SK-N-SH (cell line): ENCODE data around the gene ADAP1. TPM values are rescaled to one million over a fixed set of nuclear protein-coding genes. Genes with fewer than 3 reads are reported as not detected.

ENCODE experiments used
- CTCF ChIA-PET: fragments of 300-600, 350-600 bp; formaldehyde crosslinking; extraction: SDS; loops from one replicate; lab custom pipeline; 2021; lab: Yijun Ruan, JAX
- POLR2A ChIA-PET: fragments of 350-600 bp; sonication (Branson Sonifier 250); formaldehyde crosslinking; extraction: SDS; loops from one replicate; lab custom pipeline; 2020; ENCODE audit warnings: antibody characterized with exemption, inconsistent platforms; lab: Yijun Ruan, JAX
- DNase-seq: peaks from one replicate; pipeline ENCODE4 v3.0.0; 2012
- H2AFZ ChIP-seq: fragments of 200-600 bp; sonication (generic); 2 replicates; pipeline ENCODE4 v1.8.1; 2016; ENCODE audit warnings: antibody characterized with exemption, mild to moderate bottlenecking, low read depth
- H3F3A ChIP-seq: fragments of 200-600 bp; sonication (generic); replicated peaks from 2 replicates; pipeline ENCODE3; 2016; ENCODE audit warnings: antibody characterized with exemption, mild to moderate bottlenecking; ENCODE audit not compliant: insufficient read depth
- H3K27ac ChIP-seq, 2 experiments: fragments of 200-500 bp in 1 of 2; fragments of 200-600 bp in 1 of 2; sonication (Bioruptor generic) in 1 of 2; sonication (generic), shearing (Covaris generic) in 1 of 2; 2 replicates each; pipeline versions ENCODE4 v1.5.1 to v1.6.1; 2014 to 2016; ENCODE audit warnings: low read depth in 2 of 2, inconsistent platforms in 1 of 2, low read length in 1 of 2, mild to moderate bottlenecking in 1 of 2, mixed read lengths in 1 of 2
- H3K27me3 ChIP-seq: fragments of 200-600 bp; sonication (generic), shearing (Covaris generic); 2 replicates; pipeline ENCODE4 v1.6.1; 2016; ENCODE audit warnings: mixed run types; ENCODE audit not compliant: insufficient read depth
- H3K36me3 ChIP-seq, 2 experiments: fragments of 200-500 bp in 1 of 2; fragments of 200-600 bp in 1 of 2; sonication (Bioruptor generic) in 1 of 2; sonication (generic) in 1 of 2; replicated peaks in 1 of 2; 2 replicates each; pipeline versions ENCODE3 to v1.5.1; 2014 to 2016; ENCODE audit warnings: low read length in 1 of 2, mild to moderate bottlenecking in 1 of 2; ENCODE audit not compliant: insufficient read depth in 2 of 2, control insufficient read depth in 1 of 2
- H3K4me1 ChIP-seq, 2 experiments: fragments of 200-500 bp in 1 of 2; fragments of 200-600 bp in 1 of 2; sonication (Bioruptor generic) in 1 of 2; sonication (generic), shearing (Covaris generic) in 1 of 2; 2 replicates each; pipeline versions ENCODE4 v1.5.1 to v1.6.1; 2014 to 2016; ENCODE audit warnings: low read depth in 1 of 2, low read length in 1 of 2, mixed run types in 1 of 2; ENCODE audit not compliant: insufficient read depth in 2 of 2, control insufficient read depth in 1 of 2
- H3K4me2 ChIP-seq: fragments of 200-600 bp; sonication (generic), shearing (Covaris generic); 2 replicates; pipeline ENCODE4 v1.6.1; 2017; ENCODE audit warnings: mixed run types
- H3K4me3 ChIP-seq, 2 experiments: fragments of 200-500 bp in 1 of 2; fragments of 200-600 bp in 1 of 2; sonication (Bioruptor generic) in 1 of 2; sonication (generic), shearing (Covaris generic) in 1 of 2; 2 replicates each; pipeline versions ENCODE4 v1.5.1 to v1.8.1; 2014 to 2016; ENCODE audit warnings: low read depth in 2 of 2, inconsistent platforms in 1 of 2, low read length in 1 of 2, mild to moderate bottlenecking in 1 of 2, mixed read lengths in 1 of 2, moderate library complexity in 1 of 2
- H3K79me2 ChIP-seq: fragments of 200-600 bp; sonication (generic); 2 replicates; pipeline ENCODE4 v1.8.1; 2017; ENCODE audit warnings: mild to moderate bottlenecking; ENCODE audit not compliant: insufficient read depth
- H3K9ac ChIP-seq: fragments of 200-600 bp; sonication (generic); 2 replicates; pipeline ENCODE4 v1.6.1; 2017; ENCODE audit warnings: mixed run types
- H3K9me2 ChIP-seq: fragments of 200-600 bp; sonication (generic); 2 replicates; pipeline ENCODE4 v1.6.1; 2017; ENCODE audit warnings: mixed run types
- H3K9me3 ChIP-seq: fragments of 200-600 bp; sonication (generic); 2 replicates; pipeline ENCODE4 v1.6.1; 2017; ENCODE audit warnings: mixed run types, mild to moderate bottlenecking, moderate library complexity
- H4K20me1 ChIP-seq: fragments of 200-600 bp; sonication (generic); 2 replicates; pipeline ENCODE4 v1.6.1; 2017; ENCODE audit warnings: mild to moderate bottlenecking, mixed run types; ENCODE audit not compliant: insufficient read depth
- CHD2 ChIP-seq: fragments of 150-350 bp; IDR thresholded peaks from 2 replicates; pipeline ENCODE4 v1.6.1; 2018; ENCODE audit warnings: low read length; ENCODE audit not compliant: partially characterized antibody
- EZH2phosphoT487 ChIP-seq: fragments of 200-600 bp; sonication (generic); IDR thresholded peaks from 2 replicates; pipeline ENCODE4 v1.6.1; 2017; ENCODE audit warnings: low read depth, mixed run types, mild to moderate bottlenecking, antibody characterized with exemption, moderate library complexity, borderline replicate concordance
- FOSL2 ChIP-seq: IDR thresholded peaks from 2 replicates; pipeline ENCODE4 v1.4.0; 2012; ENCODE audit warnings: low read depth, mild to moderate bottlenecking, moderate library complexity, borderline replicate concordance
- GABPA ChIP-seq: IDR thresholded peaks from 2 replicates; pipeline ENCODE4 v1.4.0; 2012; ENCODE audit warnings: low read depth, mild to moderate bottlenecking
- GATA2 ChIP-seq: sonication (generic); formaldehyde crosslinking; IDR thresholded peaks from 2 replicates; pipeline ENCODE4 v1.5.0; 2020; ENCODE audit warnings: mild to moderate bottlenecking, missing genetic modification reagents
- IRF3 ChIP-seq: fragments of 150-350 bp; IDR thresholded peaks from 2 replicates; pipeline ENCODE4 v1.6.1; 2016; ENCODE audit warnings: mild to moderate bottlenecking, low read depth, low read length
- JUND ChIP-seq: IDR thresholded peaks from 2 replicates; pipeline ENCODE4 v1.4.0; 2012
- MAX ChIP-seq: IDR thresholded peaks from 2 replicates; pipeline ENCODE4 v1.4.0; 2012; ENCODE audit warnings: low read depth
- POLR2AphosphoS5 ChIP-seq: IDR thresholded peaks from 2 replicates; pipeline ENCODE4 v1.6.1; 2012; ENCODE audit warnings: low read depth, low read length
- RAD21 ChIP-seq: IDR thresholded peaks from 2 replicates; pipeline ENCODE4 v1.6.1; 2012; ENCODE audit warnings: mild to moderate bottlenecking, low read length
- RCOR1 ChIP-seq: fragments of 150-350 bp; IDR thresholded peaks from 2 replicates; pipeline ENCODE4 v1.6.1; 2017; ENCODE audit warnings: antibody characterized with exemption, low read length
- REST ChIP-seq: IDR thresholded peaks from 2 replicates; pipeline ENCODE4 v1.6.1; 2012; ENCODE audit warnings: mild to moderate bottlenecking, low read depth, low read length, moderate library complexity
- RFX5 ChIP-seq: IDR thresholded peaks from 2 replicates; pipeline ENCODE4 v1.6.1; 2012; ENCODE audit warnings: mild to moderate bottlenecking, improper control_type of control experiment, low read length
- RXRA ChIP-seq: IDR thresholded peaks from 2 replicates; pipeline ENCODE4 v1.4.0; 2012; ENCODE audit warnings: low read depth, mild to moderate bottlenecking, borderline replicate concordance
- SIN3A ChIP-seq: IDR thresholded peaks from 2 replicates; pipeline ENCODE4 v1.6.1; 2012; ENCODE audit warnings: low read depth, mild to moderate bottlenecking, low read length, moderate library complexity, borderline replicate concordance
- SMC3 ChIP-seq: IDR thresholded peaks from 2 replicates; pipeline ENCODE4 v1.6.1; 2012; ENCODE audit warnings: low read depth, low read length, improper control_type of control experiment
- ZBTB33 ChIP-seq: IDR thresholded peaks from 2 replicates; pipeline ENCODE4 v1.4.0; 2012; ENCODE audit warnings: low read depth, borderline replicate concordance
- WGBS: methylation state at CpG from one replicate; pipeline ENCODE4 v1.1.6; 2017; ENCODE audit warnings: low lambda C conversion rate; 5-methylcytosine and 5-hydroxymethylcytosine counted together
- polyA plus RNA-seq, 3 experiments: library from polyadenylated mRNA; depleted of rRNA; stranded (reverse); fragments of >200 nt; gene quantifications; 2 replicates each; pipeline ENCODE4 v1.2.3, GENCODE V29; 2012

The ADAP1 gene
- polyA plus RNA-seq, 1 of the 3 experiments (the other 2 are of a cell fraction), result 3.2 TPM

- Histone ChIP-seq H3K9me2 (no peaks in the 10 kb centered on the region), H3K4me3 (no peak overlapping the region), H3K27me3 (no peaks in the 10 kb centered on the region), H3F3A (peaks cover 10% of the 10 kb centered on the region), H3K4me1 (peaks cover 3 to 12% of the 10 kb centered on the region in 2 experiments; a peak in 2 of 4 replicates), H3K9ac (no peak overlapping the region), H3K36me3 (peaks cover 0 to 9% of the 10 kb centered on the region in 2 experiments), H3K79me2 (no peaks in the 10 kb centered on the region), H2AFZ (no peak overlapping the region), H4K20me1 (peaks cover 4% of the 10 kb centered on the region; the same call in 1 of the 2 replicates), H3K27ac (no peak overlapping the region), H3K9me3 (no peaks in the 10 kb centered on the region), H3K4me2 (no peak overlapping the region)
- ChIA-PET POLR2A (no interaction called here), CTCF (interaction anchor here (1.4 to 11.2 kb wide), 7 partner anchors 9 to 192 kb away, joined by 5 to 756 read pairs (median 126); partner anchors contain the start of genes COX19, CYP2W1 and GPR146)
- WGBS, result 86% methylated on average over 26 of the region's 35 CpGs
- no peak for DNase-seq
- TF ChIP-seq JUND, result no peak
- TF ChIP-seq GATA2 (CRISPR knock-in tag), result no peak
- TF ChIP-seq MAX, result no peak
- no peak for TF ChIP-seq GABPA
- no peak for TF ChIP-seq RAD21
- no peak for TF ChIP-seq FOSL2
- TF ChIP-seq ZBTB33, result no peak
- TF ChIP-seq SMC3, result no peak
- TF ChIP-seq IRF3, result no peak
- TF ChIP-seq CHD2, result no peak
- TF ChIP-seq POLR2AphosphoS5, result no peak
- no peak for TF ChIP-seq EZH2phosphoT487
- TF ChIP-seq RXRA, result no peak
- TF ChIP-seq SIN3A, result no peak
- no peak for TF ChIP-seq RFX5
- no peak for TF ChIP-seq RCOR1
- no peak for TF ChIP-seq REST
Observed at GRCh38 chr7:990933-991728, 36.7 kb upstream of the ADAP1 start.
